Measurements from ENCODE around the gene SCNN1B. TPM values are rescaled to one million over a fixed set of nuclear protein-coding genes. Genes with fewer than 3 reads are reported as not detected.

The SCNN1B gene
- total RNA-seq, 1 donor from 2014 or later = not detected

- intact Hi-C loops (cut with micrococcal nuclease) = no loop called here
These were observed 99.0 kb downstream of the SCNN1B start for GRCh38 chr16:23401139-23401538.

- intact Hi-C loops (cut with micrococcal nuclease) = no loop called here
These were observed 100.0 kb downstream of the SCNN1B start for GRCh38 chr16:23402100-23402499.

- intact Hi-C loops (cut with micrococcal nuclease) = no loop called here
These were observed 101.4 kb downstream of the SCNN1B start for GRCh38 chr16:23403547-23403946.

- intact Hi-C loops (cut with micrococcal nuclease) = no loop called here
These were observed 103.9 kb downstream of the SCNN1B start for GRCh38 chr16:23406024-23406423.

- intact Hi-C loops (cut with micrococcal nuclease) = no loop called here
These were observed 104.6 kb downstream of the SCNN1B start for GRCh38 chr16:23406546-23407240.

- intact Hi-C loops (cut with micrococcal nuclease) = no loop called here
These were observed 105.5 kb downstream of the SCNN1B start for GRCh38 chr16:23407436-23408127.

- intact Hi-C loops (cut with micrococcal nuclease) = no loop called here
These were observed 106.2 kb downstream of the SCNN1B start for GRCh38 chr16:23408242-23408822.

GRCh38 chr16:23408823-23409298 lies 106.8 kb downstream of the SCNN1B start:
- intact Hi-C loops (cut with micrococcal nuclease) = no loop called here

- intact Hi-C loops (cut with micrococcal nuclease) = no loop called here
These were observed 107.4 kb downstream of the SCNN1B start for GRCh38 chr16:23409522-23409921.

GRCh38 chr16:23410176-23410575 lies 108.1 kb downstream of the SCNN1B start:
- intact Hi-C loops (cut with micrococcal nuclease) = no loop called here

- intact Hi-C loops (cut with micrococcal nuclease) = no loop called here
These were observed 112.6 kb downstream of the SCNN1B start for GRCh38 chr16:23414731-23415130.

- intact Hi-C loops (cut with micrococcal nuclease) = no loop called here
These were observed 114.7 kb downstream of the SCNN1B start for GRCh38 chr16:23416816-23417215.

- intact Hi-C loops (cut with micrococcal nuclease) = no loop called here
These were observed 117.9 kb downstream of the SCNN1B start for GRCh38 chr16:23420011-23420410.

GRCh38 chr16:23423496-23424049 lies 121.5 kb downstream of the SCNN1B start:
- intact Hi-C loops (cut with micrococcal nuclease) = no loop called here

GRCh38 chr16:23424292-23424958 lies 122.3 kb downstream of the SCNN1B start:
- intact Hi-C loops (cut with micrococcal nuclease) = no loop called here

- intact Hi-C loops (cut with micrococcal nuclease) = no loop called here
These were observed 126.2 kb downstream of the SCNN1B start for GRCh38 chr16:23428351-23428750.

Other genes starting within 250 kb of the SCNN1B start
- gene USP31, start 152.8 kb upstream of the SCNN1B start, total RNA-seq = 7.0 and 7.7 TPM in 2 replicates
- not detected in 2 replicates for gene SCNN1G, start 119.6 kb upstream of the SCNN1B start, total RNA-seq
- gene COG7, start 150.9 kb downstream of the SCNN1B start, total RNA-seq = 24.0 and 25.4 TPM in 2 replicates
- 92.4 and 96.3 TPM in 2 replicates for gene GGA2, start 208.2 kb downstream of the SCNN1B start, total RNA-seq

Measured in T-helper 1 cell treated with Interleukin-12 subunit alpha and Interleukin-12 subunit beta and Interleukin-4 antibody, amounts not matched to agents 30 ng/mL and 1 ng/mL, for 36 hours (primary cell).